ENCODE results near the gene PABPC1L2B. TPM values are rescaled to one million over a fixed set of nuclear protein-coding genes. Genes with fewer than 3 reads are reported as not detected.
"Not testable (repeated sequence)": the region's sequence is repeated elsewhere in the genome, so short reads cannot be mapped to it uniquely, and the experiment has no call there.

Gene PABPC1L2B
- polyA plus RNA-seq (2013, experiment 1 of 2), result not detected
- not detected for polyA plus RNA-seq (2013, experiment 2 of 2)

- not testable (repeated sequence) for H4K91ac ChIP-seq (ENCODE audit: low read length); H3K9ac ChIP-seq (ENCODE audit: low read length); H3K27ac ChIP-seq (ENCODE audit: low read length, poor library complexity, severe bottlenecking); H3K4me2 ChIP-seq (ENCODE audit: low read length, poor library complexity, severe bottlenecking); H3K4me3 ChIP-seq (ENCODE audit: insufficient read depth in 1 of 2, low read depth in 1 of 2, low read length in 2 of 2); H2AFZ ChIP-seq (ENCODE audit: low read depth, low read length); H2BK12ac ChIP-seq (ENCODE audit: low read length in 2 of 2); H2AK5ac ChIP-seq (ENCODE audit: low read length, severe bottlenecking); H2BK120ac ChIP-seq (ENCODE audit: low read depth, low read length); H3K14ac ChIP-seq (ENCODE audit: low read length in 2 of 2); H2BK5ac ChIP-seq (ENCODE audit: low read depth, low read length, poor library complexity, severe bottlenecking); H3K4ac ChIP-seq (ENCODE audit: low read depth in 1 of 2, low read length in 2 of 2); H3K4me1 ChIP-seq (ENCODE audit: control insufficient read depth, insufficient read depth, low read depth, low read length); H3K18ac ChIP-seq (ENCODE audit: low read depth in 1 of 2, low read length in 2 of 2); H3K9me3 ChIP-seq (ENCODE audit: control insufficient read depth, low read length); H3K23ac ChIP-seq (ENCODE audit: low read length in 2 of 2); H3K27me3 ChIP-seq (ENCODE audit: control insufficient read depth in 1 of 2, insufficient read depth in 1 of 2, low read length in 2 of 2); H3K79me1 ChIP-seq (replicated peaks; ENCODE audit: low read length, poor library complexity, severe bottlenecking); H4K8ac ChIP-seq (ENCODE audit: low read length); H3K36me3 ChIP-seq (ENCODE audit: control insufficient read depth in 1 of 2, insufficient read depth in 2 of 2, low read depth in 1 of 2, low read length in 2 of 2); DNase-seq; H2BK15ac ChIP-seq (ENCODE audit: low read depth, poor library complexity, severe bottlenecking)
- WGBS, result no CpG with 5 or more reads among the region's 44 CpGs
Observed at GRCh38 chrX:73002733-73003132, at the start of gene PABPC1L2B. Gene PABPC1L2B (plus strand): TSS chrX:73002939. CDS start chrX:73003643, 704 bp downstream.

GRCh38 chrX:72959971-72960370 is 42.8 kb upstream of the PABPC1L2B start:
- H3K27ac ChIP-seq (ENCODE audit: low read length, poor library complexity, severe bottlenecking); DNase-seq; H2BK15ac ChIP-seq (ENCODE audit: low read depth, poor library complexity, severe bottlenecking); H3K4ac ChIP-seq (ENCODE audit: low read depth in 1 of 2, low read length in 2 of 2); H3K14ac ChIP-seq (ENCODE audit: low read length in 2 of 2); H3K4me1 ChIP-seq (ENCODE audit: control insufficient read depth, insufficient read depth, low read depth, low read length); H3K4me2 ChIP-seq (ENCODE audit: low read length, poor library complexity, severe bottlenecking); H3K9ac ChIP-seq (ENCODE audit: low read length); H3K4me3 ChIP-seq (ENCODE audit: insufficient read depth in 1 of 2, low read depth in 1 of 2, low read length in 2 of 2); H3K36me3 ChIP-seq (ENCODE audit: control insufficient read depth in 1 of 2, insufficient read depth in 2 of 2, low read depth in 1 of 2, low read length in 2 of 2); H2AFZ ChIP-seq (ENCODE audit: low read depth, low read length); H3K79me1 ChIP-seq (replicated peaks; ENCODE audit: low read length, poor library complexity, severe bottlenecking); H3K27me3 ChIP-seq (ENCODE audit: control insufficient read depth in 1 of 2, insufficient read depth in 1 of 2, low read length in 2 of 2); H3K18ac ChIP-seq (ENCODE audit: low read depth in 1 of 2, low read length in 2 of 2); H2BK5ac ChIP-seq (ENCODE audit: low read depth, low read length, poor library complexity, severe bottlenecking); H2AK5ac ChIP-seq (ENCODE audit: low read length, severe bottlenecking); H3K23ac ChIP-seq (ENCODE audit: low read length in 2 of 2); H4K8ac ChIP-seq (ENCODE audit: low read length); H3K9me3 ChIP-seq (ENCODE audit: control insufficient read depth, low read length); H2BK12ac ChIP-seq (ENCODE audit: low read length in 2 of 2); H4K91ac ChIP-seq (ENCODE audit: low read length); H2BK120ac ChIP-seq (ENCODE audit: low read depth, low read length): not testable (repeated sequence)
- WGBS, result no CpG with 5 or more reads among the region's 9 CpGs

- H3K79me1 ChIP-seq (replicated peaks; ENCODE audit: low read length, poor library complexity, severe bottlenecking); H3K27ac ChIP-seq (ENCODE audit: low read length, poor library complexity, severe bottlenecking); H2AFZ ChIP-seq (ENCODE audit: low read depth, low read length); H2BK5ac ChIP-seq (ENCODE audit: low read depth, low read length, poor library complexity, severe bottlenecking); H3K18ac ChIP-seq (ENCODE audit: low read depth in 1 of 2, low read length in 2 of 2); H4K8ac ChIP-seq (ENCODE audit: low read length); H3K4ac ChIP-seq (ENCODE audit: low read depth in 1 of 2, low read length in 2 of 2); H3K36me3 ChIP-seq (ENCODE audit: control insufficient read depth in 1 of 2, insufficient read depth in 2 of 2, low read depth in 1 of 2, low read length in 2 of 2); H3K4me2 ChIP-seq (ENCODE audit: low read length, poor library complexity, severe bottlenecking); H2AK5ac ChIP-seq (ENCODE audit: low read length, severe bottlenecking); H2BK120ac ChIP-seq (ENCODE audit: low read depth, low read length); H3K27me3 ChIP-seq (ENCODE audit: control insufficient read depth in 1 of 2, insufficient read depth in 1 of 2, low read length in 2 of 2); H3K4me3 ChIP-seq (ENCODE audit: insufficient read depth in 1 of 2, low read depth in 1 of 2, low read length in 2 of 2); H3K9me3 ChIP-seq (ENCODE audit: control insufficient read depth, low read length); H4K91ac ChIP-seq (ENCODE audit: low read length); H2BK12ac ChIP-seq (ENCODE audit: low read length in 2 of 2); H2BK15ac ChIP-seq (ENCODE audit: low read depth, poor library complexity, severe bottlenecking); H3K4me1 ChIP-seq (ENCODE audit: control insufficient read depth, insufficient read depth, low read depth, low read length); H3K9ac ChIP-seq (ENCODE audit: low read length); H3K23ac ChIP-seq (ENCODE audit: low read length in 2 of 2); DNase-seq; H3K14ac ChIP-seq (ENCODE audit: low read length in 2 of 2): not testable (repeated sequence)
- no CpG with 5 or more reads among the region's 5 CpGs for WGBS
Observed at GRCh38 chrX:72971859-72972258, 30.9 kb upstream of the PABPC1L2B start.

GRCh38 chrX:72974885-72975284 is 27.9 kb upstream of the PABPC1L2B start:
- not testable (repeated sequence) for DNase-seq; H3K14ac ChIP-seq (ENCODE audit: low read length in 2 of 2); H3K4me3 ChIP-seq (ENCODE audit: insufficient read depth in 1 of 2, low read depth in 1 of 2, low read length in 2 of 2); H4K8ac ChIP-seq (ENCODE audit: low read length); H2BK5ac ChIP-seq (ENCODE audit: low read depth, low read length, poor library complexity, severe bottlenecking); H4K91ac ChIP-seq (ENCODE audit: low read length); H3K27ac ChIP-seq (ENCODE audit: low read length, poor library complexity, severe bottlenecking); H3K4ac ChIP-seq (ENCODE audit: low read depth in 1 of 2, low read length in 2 of 2); H2BK120ac ChIP-seq (ENCODE audit: low read depth, low read length); H3K9ac ChIP-seq (ENCODE audit: low read length); H3K27me3 ChIP-seq (ENCODE audit: control insufficient read depth in 1 of 2, insufficient read depth in 1 of 2, low read length in 2 of 2); H3K9me3 ChIP-seq (ENCODE audit: control insufficient read depth, low read length); H2AK5ac ChIP-seq (ENCODE audit: low read length, severe bottlenecking); H2BK15ac ChIP-seq (ENCODE audit: low read depth, poor library complexity, severe bottlenecking); H3K79me1 ChIP-seq (replicated peaks; ENCODE audit: low read length, poor library complexity, severe bottlenecking); H2AFZ ChIP-seq (ENCODE audit: low read depth, low read length); H3K4me1 ChIP-seq (ENCODE audit: control insufficient read depth, insufficient read depth, low read depth, low read length); H3K4me2 ChIP-seq (ENCODE audit: low read length, poor library complexity, severe bottlenecking); H3K36me3 ChIP-seq (ENCODE audit: control insufficient read depth in 1 of 2, insufficient read depth in 2 of 2, low read depth in 1 of 2, low read length in 2 of 2); H3K23ac ChIP-seq (ENCODE audit: low read length in 2 of 2); H2BK12ac ChIP-seq (ENCODE audit: low read length in 2 of 2); H3K18ac ChIP-seq (ENCODE audit: low read depth in 1 of 2, low read length in 2 of 2)
- no CpG with 5 or more reads among the region's 7 CpGs for WGBS

Data from mesenchymal stem cell (in vitro differentiated cells and primary cell).